ENCODE results near the gene DYSF. TPM values are rescaled to one million over a fixed set of nuclear protein-coding genes. Genes with fewer than 3 reads are reported as not detected.
A peak's percentile ranks its signal among the peaks of the same experiment; 100 is the strongest.

DYSF gene
- total RNA-seq, 2 donors from 2014 or later = 1.4 to 3.1 TPM

DNA sequence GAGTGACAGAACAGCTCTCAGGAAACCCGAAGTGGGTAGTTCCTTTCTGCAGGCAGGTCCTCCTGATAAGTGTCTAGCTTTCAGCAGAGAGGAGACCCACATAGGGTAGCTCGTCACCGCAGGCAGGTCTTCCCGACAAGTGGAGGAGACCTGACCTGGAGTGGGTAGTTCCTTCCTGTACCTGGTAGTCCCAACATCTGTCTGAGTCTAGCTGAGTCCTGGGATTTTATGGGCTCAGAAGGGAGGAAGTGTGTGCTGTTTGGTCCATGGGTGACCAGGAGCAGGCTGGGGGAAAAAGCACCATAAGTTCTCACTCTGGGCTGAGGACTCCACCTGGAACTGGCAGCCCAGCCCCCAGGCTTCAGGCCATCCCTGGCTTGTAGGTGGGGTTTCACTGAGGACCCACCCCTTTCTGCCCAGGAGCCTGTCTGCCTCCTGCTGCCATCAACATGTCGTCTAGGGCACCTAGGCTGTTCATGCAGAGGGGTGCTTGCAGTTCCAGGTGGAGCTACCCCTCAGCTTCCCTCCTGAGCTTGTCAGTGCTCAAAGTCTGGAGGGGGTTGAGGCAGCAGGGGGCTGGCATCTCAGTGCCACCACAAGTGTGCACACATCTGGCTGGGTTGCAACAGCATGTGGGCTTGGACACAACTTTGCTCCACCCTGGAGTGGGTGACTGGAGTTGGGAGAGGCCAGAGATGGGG lies 9.4 kb downstream of the DYSF start:
- peak; percentile 72 for DNase-seq
- Mint-ChIP-seq H3K4me3 (no peak overlapping the region), H3K36me3 (ENCODE audit: low read depth) (no peaks in the 10 kb centered on the region), H3K27ac (no peak overlapping the region), H3K27me3 (ENCODE audit: insufficient read depth) (peaks cover 28% of the 10 kb centered on the region), H3K4me1 (peaks cover 21% of the 10 kb centered on the region), H3K9me3 (no peaks in the 10 kb centered on the region)
- 90 to 93% methylated on average over 3 to 5 of the region's 5 CpGs for WGBS, 2 experiments (ENCODE audit: insufficient coverage in 1 of 2, insufficient read length in 1 of 2)
- Histone ChIP-seq H3K4me1 (ENCODE audit: control insufficient read depth, insufficient read depth, low read length) (no peaks in the 10 kb centered on the region), H3K4me3 (ENCODE audit: low read length) (no peak overlapping the region), H3K27ac (ENCODE audit: low read depth, low read length) (no peak overlapping the region), H3K9ac (ENCODE audit: extremely low read depth, low read length, poor library complexity, severe bottlenecking) (no peak overlapping the region), H3K27me3 (ENCODE audit: control insufficient read depth, insufficient read depth, low read length, poor library complexity, severe bottlenecking) (peaks cover 44% of the 10 kb centered on the region), H3K36me3 (ENCODE audit: control insufficient read depth, insufficient read depth, low read length) (no peaks in the 10 kb centered on the region), H3K9me3 (ENCODE audit: control insufficient read depth, low read length) (no peaks in the 10 kb centered on the region)
- TF ChIP-seq, protein P1, sequence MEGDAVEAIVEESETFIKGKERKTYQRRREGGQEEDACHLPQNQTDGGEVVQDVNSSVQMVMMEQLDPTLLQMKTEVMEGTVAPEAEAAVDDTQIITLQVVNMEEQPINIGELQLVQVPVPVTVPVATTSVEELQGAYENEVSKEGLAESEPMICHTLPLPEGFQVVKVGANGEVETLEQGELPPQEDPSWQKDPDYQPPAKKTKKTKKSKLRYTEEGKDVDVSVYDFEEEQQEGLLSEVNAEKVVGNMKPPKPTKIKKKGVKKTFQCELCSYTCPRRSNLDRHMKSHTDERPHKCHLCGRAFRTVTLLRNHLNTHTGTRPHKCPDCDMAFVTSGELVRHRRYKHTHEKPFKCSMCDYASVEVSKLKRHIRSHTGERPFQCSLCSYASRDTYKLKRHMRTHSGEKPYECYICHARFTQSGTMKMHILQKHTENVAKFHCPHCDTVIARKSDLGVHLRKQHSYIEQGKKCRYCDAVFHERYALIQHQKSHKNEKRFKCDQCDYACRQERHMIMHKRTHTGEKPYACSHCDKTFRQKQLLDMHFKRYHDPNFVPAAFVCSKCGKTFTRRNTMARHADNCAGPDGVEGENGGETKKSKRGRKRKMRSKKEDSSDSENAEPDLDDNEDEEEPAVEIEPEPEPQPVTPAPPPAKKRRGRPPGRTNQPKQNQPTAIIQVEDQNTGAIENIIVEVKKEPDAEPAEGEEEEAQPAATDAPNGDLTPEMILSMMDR (conservative IDR thresholded peaks at IDR 0.05) = no peak

DNA sequence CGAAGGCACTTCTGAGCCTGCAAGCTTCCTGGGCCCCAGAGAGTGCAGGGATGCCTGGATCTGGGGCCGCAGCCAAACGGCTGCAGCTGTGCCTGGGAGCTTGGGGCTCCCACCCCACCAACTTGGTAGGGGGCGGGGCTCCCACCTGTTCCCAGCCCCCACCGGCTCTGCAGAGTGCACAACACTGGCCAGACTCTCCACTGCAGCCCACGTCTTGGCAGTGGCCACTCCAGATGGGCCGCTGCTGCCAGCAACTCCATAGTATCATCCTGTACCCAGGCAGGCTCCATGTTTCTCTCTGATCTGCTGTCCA lies 9.9 kb downstream of the DYSF start:
- Histone ChIP-seq H3K9me3 (ENCODE audit: control insufficient read depth, low read length) (no peaks in the 10 kb centered on the region), H3K27me3 (ENCODE audit: control insufficient read depth, insufficient read depth, low read length, poor library complexity, severe bottlenecking) (peaks cover 49% of the 10 kb centered on the region), H3K36me3 (ENCODE audit: control insufficient read depth, insufficient read depth, low read length) (no peaks in the 10 kb centered on the region), H3K9ac (ENCODE audit: extremely low read depth, low read length, poor library complexity, severe bottlenecking) (no peak overlapping the region), H3K4me1 (ENCODE audit: control insufficient read depth, insufficient read depth, low read length) (no peaks in the 10 kb centered on the region), H3K4me3 (ENCODE audit: low read length) (no peak overlapping the region), H3K27ac (ENCODE audit: low read depth, low read length) (no peak overlapping the region)
- peaks cover 21% of the 10 kb centered on the region for H3K4me1 Mint-ChIP-seq
- peaks cover 32% of the 10 kb centered on the region for H3K27me3 Mint-ChIP-seq (ENCODE audit: insufficient read depth)
- WGBS, 2 experiments (ENCODE audit: insufficient coverage in 1 of 2, insufficient read length in 1 of 2) = 87 to 89% methylated on average over 3 to 7 of the region's 7 CpGs
- no peaks in the 10 kb centered on the region for H3K36me3 Mint-ChIP-seq (ENCODE audit: low read depth)
- DNase-seq = no peak
- no peaks in the 10 kb centered on the region for H3K9me3 Mint-ChIP-seq
- no peak overlapping the region for H3K27ac Mint-ChIP-seq
- no peak overlapping the region for H3K4me3 Mint-ChIP-seq
- TF ChIP-seq, protein P1 (conservative IDR thresholded peaks at IDR 0.05) = no peak

DNA sequence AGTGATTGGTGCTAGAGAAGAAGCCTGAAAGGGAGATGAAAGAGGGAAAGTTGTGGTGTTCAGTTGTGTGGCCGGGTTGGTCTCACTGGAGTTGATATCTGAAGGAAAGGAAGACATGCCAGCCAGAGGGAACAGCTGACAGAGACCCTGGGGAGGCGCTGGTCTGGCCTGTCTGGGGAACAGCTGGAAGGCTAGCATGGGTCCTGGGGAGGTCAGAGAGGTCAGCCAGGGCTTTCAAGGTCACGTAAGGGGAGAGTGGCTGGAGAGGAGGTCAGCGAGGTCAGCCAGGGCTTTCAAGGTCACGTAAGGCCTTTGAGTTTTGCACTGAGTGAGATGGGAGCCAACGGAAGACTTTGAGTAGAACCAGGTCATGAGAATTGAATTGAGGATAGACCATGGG lies 11.0 kb downstream of the DYSF start:
- H3K36me3 ChIP-seq (ENCODE audit: control insufficient read depth, insufficient read depth, low read length) = no peaks in the 10 kb centered on the region
- Mint-ChIP-seq H3K9me3 (no peaks in the 10 kb centered on the region), H3K27me3 (ENCODE audit: insufficient read depth) (peaks cover 34% of the 10 kb centered on the region), H3K4me3 (no peak overlapping the region), H3K27ac (no peak overlapping the region), H3K36me3 (ENCODE audit: low read depth) (no peaks in the 10 kb centered on the region), H3K4me1 (peaks cover 21% of the 10 kb centered on the region)
- no peaks in the 10 kb centered on the region for H3K9me3 ChIP-seq (ENCODE audit: control insufficient read depth, low read length)
- H3K27me3 ChIP-seq (ENCODE audit: control insufficient read depth, insufficient read depth, low read length, poor library complexity, severe bottlenecking) = peaks cover 60% of the 10 kb centered on the region
- no peaks in the 10 kb centered on the region for H3K4me1 ChIP-seq (ENCODE audit: control insufficient read depth, insufficient read depth, low read length)
- H3K4me3 ChIP-seq (ENCODE audit: low read length) = no peak overlapping the region
- WGBS, 2 experiments (ENCODE audit: insufficient coverage in 1 of 2, insufficient read length in 1 of 2) = 88 to 92% methylated on average over 4 to 6 of the region's 6 CpGs
- DNase-seq = no peak
- no peak overlapping the region for H3K27ac ChIP-seq (ENCODE audit: low read depth, low read length)
- no peak overlapping the region for H3K9ac ChIP-seq (ENCODE audit: extremely low read depth, low read length, poor library complexity, severe bottlenecking)
- TF ChIP-seq, protein P1 (conservative IDR thresholded peaks at IDR 0.05) = no peak

Data from endodermal cell (in vitro differentiated cells).